HCT116 (cell line): Measurements from ENCODE around the gene ZNF791. TPM values are rescaled to one million over a fixed set of nuclear protein-coding genes. Genes with fewer than 3 reads are reported as not detected.

Source experiments
- ATAC-seq: fragments of 200-7000 bp; cut with Tn5 transposase; 2 replicates; pipeline ENCODE4 v1.9.1; 2020; ENCODE audit warnings: mild to moderate bottlenecking, moderate library complexity
- BruUV-seq: library from RNA; stranded (reverse); fragments of 400-500 nt; replicated peaks from 2 replicates; lab custom pipeline; 2021; lab: Mats Ljungman, UMichigan
- CTCF ChIA-PET: fragments of 300-600 bp; sonication (Branson Sonifier 250); formaldehyde crosslinking; loops from one replicate; lab custom pipeline; 2021; ENCODE audit warnings: antibody characterized with exemption; lab: Charles Lee
- POLR2A ChIA-PET: fragments of 300-600, 350-600 bp; sonication (Branson Sonifier 250); formaldehyde crosslinking; loops from one replicate; lab custom pipeline; 2021; ENCODE audit warnings: antibody characterized with exemption; lab: Charles Lee
- RAD21 ChIA-PET, 2 experiments: fragments of 300-600 bp; sonication (Branson Sonifier 250); formaldehyde crosslinking; loops; one replicate each; lab custom pipeline; 2023; ENCODE audit warnings: low total read pairs in 2 of 2; ENCODE audit not compliant: uncharacterized antibody in 2 of 2, unreplicated experiment in 2 of 2, low non-redundant PET in 1 of 2; lab: Charles Lee
- DNase-seq: peaks from one replicate; pipeline ENCODE4 v3.0.0-alpha.2; 2010; ENCODE audit warnings: low read depth, low spot score
- H2AFZ ChIP-seq: fragments of 200-600 bp; shearing (Covaris generic), sonication (generic); 2 replicates; pipeline ENCODE4 v1.6.1; 2017; ENCODE audit warnings: low read depth, mixed run types, mixed read lengths, antibody characterized with exemption, low read length; ENCODE audit not compliant: poor library complexity, severe bottlenecking
- H3K27ac ChIP-seq: 2 replicates; pipeline ENCODE4 v1.5.1; 2012; ENCODE audit warnings: low read depth, low read length
- H3K27me3 ChIP-seq: fragments of 200-600 bp; sonication (generic); 2 replicates; pipeline ENCODE4 v1.6.1; 2016; ENCODE audit warnings: mixed run types, low read length, mixed read lengths; ENCODE audit not compliant: insufficient read depth
- H3K36me3 ChIP-seq, 2 experiments: fragments of 200-500 bp in 1 of 2; fragments of 200-600 bp in 1 of 2; sonication (Bioruptor generic) in 1 of 2; sonication (generic) in 1 of 2; 2 replicates each; pipeline versions ENCODE4 v1.5.1 to v1.6.1; 2014 to 2016; ENCODE audit warnings: low read length in 2 of 2, inconsistent platforms in 1 of 2, mixed read lengths in 1 of 2, mixed run types in 1 of 2; ENCODE audit not compliant: insufficient read depth in 2 of 2, control insufficient read depth in 1 of 2
- H3K4me1 ChIP-seq, 2 experiments: fragments of 200-600 bp in 1 of 2; sonication (generic) in 1 of 2; 2 replicates each; pipeline versions ENCODE4 v1.5.1 to v1.6.1; 2012 to 2017; ENCODE audit warnings: low read length in 2 of 2, inconsistent platforms in 1 of 2, mild to moderate bottlenecking in 1 of 2, mixed read lengths in 1 of 2, mixed run types in 1 of 2, moderate library complexity in 1 of 2; ENCODE audit not compliant: insufficient read depth in 2 of 2, control insufficient read depth in 1 of 2
- H3K4me2 ChIP-seq: fragments of 200-600 bp; sonication (generic); 2 replicates; pipeline ENCODE4 v1.6.1; 2017; ENCODE audit warnings: mixed run types, low read length, mixed read lengths
- H3K4me3 ChIP-seq, 2 experiments: fragments of 200-600 bp in 1 of 2; sonication (generic) in 1 of 2; replicated peaks in 1 of 2; 2 replicates each; pipeline ENCODE4 v1.5.1; 2011 to 2016; ENCODE audit warnings: low read length in 2 of 2, control low read depth in 1 of 2, low read depth in 1 of 2, mild to moderate bottlenecking in 1 of 2, mixed read lengths in 1 of 2, mixed run types in 1 of 2
- H3K79me2 ChIP-seq: fragments of 200-600 bp; sonication (generic); 2 replicates; pipeline ENCODE4 v1.6.1; 2017; ENCODE audit warnings: mild to moderate bottlenecking, mixed run types, low read length, moderate library complexity, mixed read lengths; ENCODE audit not compliant: insufficient read depth
- H3K9ac ChIP-seq: fragments of 200-600 bp; sonication (generic); 2 replicates; pipeline ENCODE4 v1.6.1; 2016; ENCODE audit warnings: low read length, mixed read lengths
- H3K9me2 ChIP-seq: fragments of 200-600 bp; sonication (generic), shearing (Covaris generic); 2 replicates; pipeline ENCODE4 v1.6.1; 2017; ENCODE audit warnings: mixed run types, mild to moderate bottlenecking, moderate library complexity; ENCODE audit not compliant: insufficient read depth
- H3K9me3 ChIP-seq, 2 experiments: fragments of 200-500 bp in 1 of 2; fragments of 200-600 bp in 1 of 2; sonication (Bioruptor generic) in 1 of 2; sonication (generic) in 1 of 2; 2 replicates each; pipeline ENCODE4 v1.6.1; 2014 to 2017; ENCODE audit warnings: low read length in 2 of 2, mixed read lengths in 2 of 2, inconsistent platforms in 1 of 2, low read depth in 1 of 2, mild to moderate bottlenecking in 1 of 2, mixed run types in 1 of 2, moderate library complexity in 1 of 2; ENCODE audit not compliant: control insufficient read depth in 1 of 2, insufficient read depth in 1 of 2
- H4K20me1 ChIP-seq: fragments of 200-600 bp; sonication (generic), shearing (Covaris generic); 2 replicates; pipeline ENCODE4 v1.6.1; 2017; ENCODE audit warnings: mixed run types, mild to moderate bottlenecking, moderate library complexity; ENCODE audit not compliant: insufficient read depth
- CEBPB ChIP-seq: IDR thresholded peaks from 2 replicates; pipeline ENCODE4 v1.6.1; 2012; ENCODE audit warnings: low read depth
- ELF1 ChIP-seq: IDR thresholded peaks from 2 replicates; pipeline ENCODE4 v1.6.1; 2012; ENCODE audit warnings: low read depth, borderline replicate concordance
- EZH2 ChIP-seq: fragments of 200-600 bp; sonication (generic); IDR thresholded peaks from 2 replicates; pipeline ENCODE4 v1.6.1; 2017; ENCODE audit warnings: antibody characterized with exemption, mixed run types
- EZH2phosphoT487 ChIP-seq: fragments of 200-600 bp; IDR thresholded peaks from 2 replicates; pipeline ENCODE4 v1.6.1; 2018; ENCODE audit warnings: antibody characterized with exemption, borderline replicate concordance
- JUND ChIP-seq: IDR thresholded peaks from 2 replicates; pipeline ENCODE4 v1.6.1; 2012
- POLR2AphosphoS5 ChIP-seq: IDR thresholded peaks from 2 replicates; pipeline ENCODE4 v1.6.1; 2011; ENCODE audit warnings: mild to moderate bottlenecking, low read depth, low read length, moderate library complexity
- RAD21 ChIP-seq: IDR thresholded peaks from 2 replicates; pipeline ENCODE4 v1.6.1; 2012; ENCODE audit warnings: low read depth, mild to moderate bottlenecking
- SIN3A ChIP-seq: IDR thresholded peaks from 2 replicates; pipeline ENCODE4 v1.6.1; 2012; ENCODE audit warnings: low read depth
- SP1 ChIP-seq: IDR thresholded peaks from 2 replicates; pipeline ENCODE4 v1.6.1; 2012; ENCODE audit warnings: low read depth
- SRF ChIP-seq: IDR thresholded peaks from 2 replicates; pipeline ENCODE4 v1.6.1; 2012; ENCODE audit warnings: low read depth
- TCF7L2 ChIP-seq: IDR thresholded peaks from 2 replicates; pipeline ENCODE4 v1.7.0; 2011; ENCODE audit warnings: borderline replicate concordance, inconsistent platforms; ENCODE audit not compliant: insufficient read depth, insufficient read length; ENCODE audit errors: extremely low read depth
- ZFX ChIP-seq: fragments of 450-650 bp; IDR thresholded peaks from 2 replicates; pipeline ENCODE4 v1.6.1; 2017
- ZNF274 ChIP-seq: fragments of 200-500 bp; sonication (Bioruptor generic); IDR thresholded peaks from 2 replicates; pipeline ENCODE4 v1.6.1; 2014; ENCODE audit warnings: mild to moderate bottlenecking, low read depth, low read length, inconsistent platforms
- intact Hi-C: fragments of 100-400 bp; cut with micrococcal nuclease; formaldehyde crosslinking; loops from 2 replicates; pipeline ENCODE4 v1.10.0; 2022
- total RNA-seq: library from RNA; stranded (reverse); gene quantifications from one replicate; pipeline ENCODE4 v1.2.1, GENCODE V29; 2021; ENCODE audit not compliant: unreplicated experiment
- TF ChIP-seq, protein P1 (sequence below): IDR thresholded peaks from 2 replicates; pipeline ENCODE4 v1.6.1; 2012
- TF ChIP-seq, protein P2 (sequence below): IDR thresholded peaks from 2 replicates; pipeline ENCODE4 v1.6.1; 2012; ENCODE audit warnings: low read depth
- TF ChIP-seq, protein P3 (sequence below): IDR thresholded peaks from 2 replicates; pipeline ENCODE4 v1.6.1; 2011; ENCODE audit warnings: mild to moderate bottlenecking, low read length, moderate library complexity; ENCODE audit not compliant: insufficient replicate concordance; ENCODE audit errors: extremely low read depth
- TF ChIP-seq, protein P4 (sequence below), 3 experiments: fragments of 200-600 bp in 1 of 3; sonication (generic) in 1 of 3; IDR thresholded peaks in 2 of 3; conservative IDR thresholded peaks in 1 of 3; 2 replicates each; pipeline ENCODE4 v1.5.1; 2012 to 2017; ENCODE audit warnings: low read depth in 2 of 3, low read length in 2 of 3, antibody characterized with exemption in 1 of 3, borderline replicate concordance in 1 of 3, control low read depth in 1 of 3, mild to moderate bottlenecking in 1 of 3, mixed read lengths in 1 of 3, mixed run types in 1 of 3, moderate library complexity in 1 of 3; ENCODE audit not compliant: insufficient read depth in 1 of 3

ZNF791 gene
- total RNA-seq, 1 experiment from 2014 or later, result 21.2 TPM

DNA sequence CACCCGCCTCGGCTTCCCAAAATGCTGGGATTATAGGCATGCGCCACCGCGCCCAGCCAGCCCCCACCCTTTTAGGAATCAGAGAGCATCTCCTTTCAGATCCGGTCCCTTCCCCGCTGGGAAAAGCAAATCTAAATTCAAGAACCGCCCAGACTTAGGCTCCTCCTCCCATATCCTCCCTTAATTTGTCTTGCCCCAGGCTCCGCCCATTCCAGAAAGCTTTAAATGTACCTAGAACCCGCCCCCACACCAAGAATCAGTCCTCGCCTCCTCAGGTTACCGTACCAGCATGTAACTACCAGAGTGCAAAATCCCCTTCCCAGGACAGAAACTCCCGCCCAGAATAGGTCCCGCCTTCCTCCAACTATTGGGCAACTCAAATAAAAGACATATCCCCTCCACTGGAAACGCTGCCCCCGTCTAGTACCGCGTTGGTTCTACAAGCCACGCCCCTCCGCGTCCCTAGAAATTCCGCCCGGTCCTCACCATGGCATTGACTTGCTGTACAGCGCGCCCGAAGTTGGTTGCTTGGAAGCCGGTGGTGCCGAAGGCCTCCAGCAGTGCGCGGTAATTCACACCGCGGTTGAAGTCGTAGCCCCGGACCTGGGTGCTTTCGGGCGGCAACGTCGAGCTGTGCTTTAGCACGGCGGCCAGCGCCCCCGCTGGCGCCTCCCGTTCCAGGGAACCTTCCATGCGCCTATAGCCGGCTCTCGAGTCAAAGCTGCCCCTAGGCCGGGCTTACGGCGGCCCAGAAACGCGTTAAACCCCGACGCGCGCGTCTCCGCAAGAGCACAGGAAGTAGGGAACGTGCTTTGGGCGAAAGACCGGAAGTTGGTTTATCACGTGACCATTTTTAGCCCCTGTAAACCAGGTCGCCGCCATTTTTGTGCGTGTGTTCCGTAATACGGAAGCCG lies 70.6 kb downstream of the ZNF791 start, which contains the start of gene DHPS:
Gene DHPS (minus strand): TSS at position 807 of the 914 bp plus-strand sequence. CDS start 114 bp downstream, at position 693.
- RAD21 ChIA-PET, result no interaction called here
- peaks cover 9 to 19% of the 10 kb centered on the region in 2 experiments; a peak in 3 of 4 replicates for H3K4me1 ChIP-seq
- ATAC-seq, result peak; percentile 82
- POLR2A ChIA-PET, result interaction anchor here (0.7 to 2.0 kb wide), 7 partner anchors 10 to 121 kb away, joined by 3 to 8 read pairs (median 4); partner anchors contain the start of genes FBXW9, JUNB, PRDX2 and THSD8
- DNase-seq, result peak; percentile 98
- CTCF ChIA-PET, result interaction anchor here (0.6 to 1.9 kb wide), 4 partner anchors 9 to 415 kb away, joined by 3 to 5 read pairs (median 4); no protein-coding TSS in a partner anchor
- H4K20me1 ChIP-seq, result no peaks in the 10 kb centered on the region
- H3K9me2 ChIP-seq, result no peaks in the 10 kb centered on the region
- peaks cover 18% of the 10 kb centered on the region for H3K79me2 ChIP-seq
- intact Hi-C loops, result loop anchor here (1.0 kb wide), 1 partner anchor 12 kb away; a partner anchor contains a TSS
- BruUV-seq, result TSS peak; percentile 66
- peak within 1 kb of the TSS; percentile 100 for H3K27ac ChIP-seq
- no peaks in the 10 kb centered on the region for H3K27me3 ChIP-seq
- peak within 1 kb of the TSS; percentile 86 for H3K9ac ChIP-seq
- no peak within 1 kb of the TSS for H2AFZ ChIP-seq
- no peaks in the 10 kb centered on the region for H3K9me3 ChIP-seq
- H3K4me3 ChIP-seq, result peak within 1 kb of the TSS; percentile 79 to 98
- H3K36me3 ChIP-seq, result peaks cover 12 to 27% of the 10 kb centered on the region in 2 experiments; a peak in 3 of 4 replicates
- H3K4me2 ChIP-seq, result peak within 1 kb of the TSS; percentile 75
- TF ChIP-seq EZH2 (no peak), SRF (0 out of 2 replicates have a peak, but pooled peaks have one; percentile 53), SIN3A (peak; percentile 71; the same call in 1 of the 2 replicates), ELF1 (no peak; the same call in 1 of the 2 replicates), TCF7L2 (no peak), JUND (no peak), POLR2AphosphoS5 (peak; percentile 51), ZNF274 (no peak), EZH2phosphoT487 (no peak), RAD21 (no peak), CEBPB (peak; percentile 76), ZFX (peak; percentile 67; the same call in 1 of the 2 replicates), SP1 (peak; percentile 80)
- TF ChIP-seq, protein P1, sequence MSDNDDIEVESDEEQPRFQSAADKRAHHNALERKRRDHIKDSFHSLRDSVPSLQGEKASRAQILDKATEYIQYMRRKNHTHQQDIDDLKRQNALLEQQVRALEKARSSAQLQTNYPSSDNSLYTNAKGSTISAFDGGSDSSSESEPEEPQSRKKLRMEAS, result peak; percentile 61
- TF ChIP-seq, protein P2, sequence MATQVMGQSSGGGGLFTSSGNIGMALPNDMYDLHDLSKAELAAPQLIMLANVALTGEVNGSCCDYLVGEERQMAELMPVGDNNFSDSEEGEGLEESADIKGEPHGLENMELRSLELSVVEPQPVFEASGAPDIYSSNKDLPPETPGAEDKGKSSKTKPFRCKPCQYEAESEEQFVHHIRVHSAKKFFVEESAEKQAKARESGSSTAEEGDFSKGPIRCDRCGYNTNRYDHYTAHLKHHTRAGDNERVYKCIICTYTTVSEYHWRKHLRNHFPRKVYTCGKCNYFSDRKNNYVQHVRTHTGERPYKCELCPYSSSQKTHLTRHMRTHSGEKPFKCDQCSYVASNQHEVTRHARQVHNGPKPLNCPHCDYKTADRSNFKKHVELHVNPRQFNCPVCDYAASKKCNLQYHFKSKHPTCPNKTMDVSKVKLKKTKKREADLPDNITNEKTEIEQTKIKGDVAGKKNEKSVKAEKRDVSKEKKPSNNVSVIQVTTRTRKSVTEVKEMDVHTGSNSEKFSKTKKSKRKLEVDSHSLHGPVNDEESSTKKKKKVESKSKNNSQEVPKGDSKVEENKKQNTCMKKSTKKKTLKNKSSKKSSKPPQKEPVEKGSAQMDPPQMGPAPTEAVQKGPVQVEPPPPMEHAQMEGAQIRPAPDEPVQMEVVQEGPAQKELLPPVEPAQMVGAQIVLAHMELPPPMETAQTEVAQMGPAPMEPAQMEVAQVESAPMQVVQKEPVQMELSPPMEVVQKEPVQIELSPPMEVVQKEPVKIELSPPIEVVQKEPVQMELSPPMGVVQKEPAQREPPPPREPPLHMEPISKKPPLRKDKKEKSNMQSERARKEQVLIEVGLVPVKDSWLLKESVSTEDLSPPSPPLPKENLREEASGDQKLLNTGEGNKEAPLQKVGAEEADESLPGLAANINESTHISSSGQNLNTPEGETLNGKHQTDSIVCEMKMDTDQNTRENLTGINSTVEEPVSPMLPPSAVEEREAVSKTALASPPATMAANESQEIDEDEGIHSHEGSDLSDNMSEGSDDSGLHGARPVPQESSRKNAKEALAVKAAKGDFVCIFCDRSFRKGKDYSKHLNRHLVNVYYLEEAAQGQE, result no peak
- TF ChIP-seq, protein P3, sequence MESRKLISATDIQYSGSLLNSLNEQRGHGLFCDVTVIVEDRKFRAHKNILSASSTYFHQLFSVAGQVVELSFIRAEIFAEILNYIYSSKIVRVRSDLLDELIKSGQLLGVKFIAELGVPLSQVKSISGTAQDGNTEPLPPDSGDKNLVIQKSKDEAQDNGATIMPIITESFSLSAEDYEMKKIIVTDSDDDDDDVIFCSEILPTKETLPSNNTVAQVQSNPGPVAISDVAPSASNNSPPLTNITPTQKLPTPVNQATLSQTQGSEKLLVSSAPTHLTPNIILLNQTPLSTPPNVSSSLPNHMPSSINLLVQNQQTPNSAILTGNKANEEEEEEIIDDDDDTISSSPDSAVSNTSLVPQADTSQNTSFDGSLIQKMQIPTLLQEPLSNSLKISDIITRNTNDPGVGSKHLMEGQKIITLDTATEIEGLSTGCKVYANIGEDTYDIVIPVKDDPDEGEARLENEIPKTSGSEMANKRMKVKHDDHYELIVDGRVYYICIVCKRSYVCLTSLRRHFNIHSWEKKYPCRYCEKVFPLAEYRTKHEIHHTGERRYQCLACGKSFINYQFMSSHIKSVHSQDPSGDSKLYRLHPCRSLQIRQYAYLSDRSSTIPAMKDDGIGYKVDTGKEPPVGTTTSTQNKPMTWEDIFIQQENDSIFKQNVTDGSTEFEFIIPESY, result peak; percentile 82
- TF ChIP-seq, protein P4, sequence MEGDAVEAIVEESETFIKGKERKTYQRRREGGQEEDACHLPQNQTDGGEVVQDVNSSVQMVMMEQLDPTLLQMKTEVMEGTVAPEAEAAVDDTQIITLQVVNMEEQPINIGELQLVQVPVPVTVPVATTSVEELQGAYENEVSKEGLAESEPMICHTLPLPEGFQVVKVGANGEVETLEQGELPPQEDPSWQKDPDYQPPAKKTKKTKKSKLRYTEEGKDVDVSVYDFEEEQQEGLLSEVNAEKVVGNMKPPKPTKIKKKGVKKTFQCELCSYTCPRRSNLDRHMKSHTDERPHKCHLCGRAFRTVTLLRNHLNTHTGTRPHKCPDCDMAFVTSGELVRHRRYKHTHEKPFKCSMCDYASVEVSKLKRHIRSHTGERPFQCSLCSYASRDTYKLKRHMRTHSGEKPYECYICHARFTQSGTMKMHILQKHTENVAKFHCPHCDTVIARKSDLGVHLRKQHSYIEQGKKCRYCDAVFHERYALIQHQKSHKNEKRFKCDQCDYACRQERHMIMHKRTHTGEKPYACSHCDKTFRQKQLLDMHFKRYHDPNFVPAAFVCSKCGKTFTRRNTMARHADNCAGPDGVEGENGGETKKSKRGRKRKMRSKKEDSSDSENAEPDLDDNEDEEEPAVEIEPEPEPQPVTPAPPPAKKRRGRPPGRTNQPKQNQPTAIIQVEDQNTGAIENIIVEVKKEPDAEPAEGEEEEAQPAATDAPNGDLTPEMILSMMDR (IDR thresholded peaks at IDR 0.05 in 2 of 3, conservative IDR thresholded peaks at IDR 0.05 in 1 of 3; ENCODE audit: borderline replicate concordance in 1 of 3, insufficient read depth in 1 of 3, low read depth in 2 of 3, low read length in 2 of 3), result no peak
